H9 (cell line): ENCODE data around the gene MRPL17. TPM values are rescaled to one million over a fixed set of nuclear protein-coding genes. Genes with fewer than 3 reads are reported as not detected.

Experiments used
- DNase-seq: peaks from one replicate; pipeline ENCODE4 v3.0.0-alpha.2; 2017
- H2AFZ ChIP-seq: one replicate; pipeline ENCODE4 v1.6.1; 2013; ENCODE audit warnings: mild to moderate bottlenecking, low read length, control low read depth, moderate library complexity
- H2AK5ac ChIP-seq: 2 replicates; pipeline ENCODE4 v1.6.1; 2013; ENCODE audit warnings: low read length, control low read depth, mixed read lengths; ENCODE audit not compliant: insufficient read length
- H2BK120ac ChIP-seq: one replicate; pipeline ENCODE4 v1.6.1; 2013; ENCODE audit warnings: low read depth, mild to moderate bottlenecking, low read length, control low read depth, inconsistent platforms; ENCODE audit not compliant: poor library complexity, severe bottlenecking
- H2BK12ac ChIP-seq: 2 replicates; pipeline ENCODE4 v1.6.1; 2013; ENCODE audit warnings: low read length, control low read depth, mixed read lengths, low read depth; ENCODE audit not compliant: insufficient read length
- H2BK15ac ChIP-seq: 2 replicates; pipeline ENCODE4 v1.6.1; 2013; ENCODE audit warnings: low read depth, low read length, control low read depth
- H2BK20ac ChIP-seq: one replicate; pipeline ENCODE4 v1.6.1; 2013; ENCODE audit warnings: low read depth, mild to moderate bottlenecking, low read length, control low read depth, inconsistent platforms; ENCODE audit not compliant: poor library complexity, severe bottlenecking
- H2BK5ac ChIP-seq: 2 replicates; pipeline ENCODE4 v1.6.1; 2013; ENCODE audit warnings: low read length, control low read depth, mixed read lengths; ENCODE audit not compliant: insufficient read length
- H3K14ac ChIP-seq: 2 replicates; pipeline ENCODE4 v1.6.1; 2013; ENCODE audit warnings: low read length, control low read depth; ENCODE audit not compliant: insufficient read depth
- H3K18ac ChIP-seq: 2 replicates; pipeline ENCODE4 v1.6.1; 2013; ENCODE audit warnings: low read depth, mild to moderate bottlenecking, mixed read lengths, low read length, control low read depth; ENCODE audit not compliant: insufficient read length
- H3K23ac ChIP-seq: 2 replicates; pipeline ENCODE4 v1.6.1; 2013; ENCODE audit warnings: low read length, control low read depth, mixed read lengths, low read depth; ENCODE audit not compliant: insufficient read length
- H3K23me2 ChIP-seq: 2 replicates; pipeline ENCODE4 v1.6.1; 2013; ENCODE audit warnings: low read depth, mild to moderate bottlenecking, mixed read lengths, low read length, control low read depth; ENCODE audit not compliant: insufficient read length, poor library complexity, severe bottlenecking
- H3K27ac ChIP-seq: 2 replicates; pipeline ENCODE4 v1.5.1; 2013; ENCODE audit warnings: low read length, control low read depth, mixed read lengths, low read depth; ENCODE audit not compliant: insufficient read length
- H3K27me3 ChIP-seq: 2 replicates; pipeline ENCODE4 v1.6.1; 2013; ENCODE audit warnings: low read length, control low read depth, inconsistent platforms; ENCODE audit not compliant: insufficient read depth
- H3K4ac ChIP-seq: 2 replicates; pipeline ENCODE4 v1.6.1; 2013; ENCODE audit warnings: low read depth, mild to moderate bottlenecking, control low read depth, inconsistent platforms, low read length, moderate library complexity
- H3K4me1 ChIP-seq: 2 replicates; pipeline ENCODE4 v1.6.1; 2013; ENCODE audit warnings: low read length, control low read depth, inconsistent platforms; ENCODE audit not compliant: insufficient read depth
- H3K4me2 ChIP-seq: 2 replicates; pipeline ENCODE4 v1.6.1; 2013; ENCODE audit warnings: low read length, control low read depth, mixed read lengths; ENCODE audit not compliant: insufficient read length, insufficient read depth
- H3K56ac ChIP-seq: 2 replicates; pipeline ENCODE4 v1.6.1; 2013; ENCODE audit warnings: low read depth, mild to moderate bottlenecking, mixed read lengths, low read length, control low read depth; ENCODE audit not compliant: insufficient read length
- H3K79me1 ChIP-seq: 2 replicates; pipeline ENCODE4 v1.6.1; 2013; ENCODE audit warnings: low read depth, mild to moderate bottlenecking, moderate library complexity, low read length, control low read depth, inconsistent platforms; ENCODE audit not compliant: insufficient read depth, poor library complexity, severe bottlenecking
- H3K79me2 ChIP-seq: 2 replicates; pipeline ENCODE4 v1.6.1; 2013; ENCODE audit warnings: low read length, control low read depth, inconsistent platforms; ENCODE audit not compliant: insufficient read depth
- H3K9ac ChIP-seq: 2 replicates; pipeline ENCODE4 v1.6.1; 2013; ENCODE audit warnings: low read length, control low read depth, mixed read lengths; ENCODE audit not compliant: insufficient read length; ENCODE audit errors: extremely low read depth
- H3K9me3 ChIP-seq: one replicate; pipeline ENCODE4 v1.6.1; 2013; ENCODE audit warnings: low read depth, low read length, inconsistent platforms; ENCODE audit not compliant: control insufficient read depth
- H3T11ph ChIP-seq: one replicate; pipeline ENCODE4 v1.6.1; 2013; ENCODE audit warnings: mild to moderate bottlenecking, low read length, control low read depth, inconsistent platforms
- H4K20me1 ChIP-seq: one replicate; pipeline ENCODE4 v1.6.1; 2013; ENCODE audit not compliant: control insufficient read depth, insufficient read length, insufficient read depth
- H4K5ac ChIP-seq: 2 replicates; pipeline ENCODE4 v1.6.1; 2013; ENCODE audit warnings: low read depth, mild to moderate bottlenecking, mixed read lengths, low read length, control low read depth; ENCODE audit not compliant: insufficient read length
- H4K8ac ChIP-seq: replicated peaks from 2 replicates; pipeline ENCODE4 v1.6.1; 2013; ENCODE audit warnings: low read length, control low read depth, mixed read lengths, low read depth; ENCODE audit not compliant: insufficient read length
- H4K91ac ChIP-seq: 2 replicates; pipeline ENCODE4 v1.6.1; 2013; ENCODE audit warnings: low read depth, mild to moderate bottlenecking, moderate library complexity, mixed read lengths, low read length, control low read depth; ENCODE audit not compliant: insufficient read length
- H3K27ac Mint-ChIP-seq, 3 experiments: 2 replicates in 2 of 3; 3 replicates in 1 of 3; pipeline ENCODE4 v1.8.0; 2020 to 2021; ENCODE audit warnings: mixed read lengths in 3 of 3, mild to moderate bottlenecking in 1 of 3, moderate library complexity in 1 of 3
- H3K27me3 Mint-ChIP-seq: 2 replicates; pipeline ENCODE4 v1.8.0; 2021; ENCODE audit warnings: low read depth, mild to moderate bottlenecking, moderate library complexity, mixed read lengths
- H3K36me3 Mint-ChIP-seq, 3 experiments: 2 replicates in 2 of 3; 3 replicates in 1 of 3; pipeline ENCODE4 v1.8.0; 2020 to 2021; ENCODE audit warnings: low read depth in 3 of 3, mixed read lengths in 3 of 3; ENCODE audit not compliant: insufficient read depth in 1 of 3
- H3K4me1 Mint-ChIP-seq, 2 experiments: 2 replicates each; pipeline ENCODE4 v1.8.0; 2020; ENCODE audit warnings: mixed read lengths in 2 of 2
- H3K4me3 Mint-ChIP-seq, 2 experiments: 2 replicates in 1 of 2; 3 replicates in 1 of 2; pipeline ENCODE4 v1.8.0; 2020 to 2021; ENCODE audit warnings: mild to moderate bottlenecking in 2 of 2, mixed read lengths in 2 of 2, moderate library complexity in 1 of 2
- H3K9me3 Mint-ChIP-seq, 2 experiments: 2 replicates in 1 of 2; 3 replicates in 1 of 2; pipeline ENCODE4 v1.8.0; 2020; ENCODE audit warnings: mild to moderate bottlenecking in 2 of 2, mixed read lengths in 2 of 2, moderate library complexity in 1 of 2
- CTCF ChIP-seq: fragments of 200-600 bp; sonication (generic); conservative IDR thresholded peaks from 3 replicates; pipeline ENCODE4 v1.8.0; 2021; ENCODE audit warnings: antibody characterized with exemption, mild to moderate bottlenecking
- WGBS: extraction: QIAGEN DNeasy Blood & Tissue Kit; methylation state at CpG from one replicate; pipeline ENCODE4 v1.1.7; 2013; ENCODE audit warnings: missing lambda C conversion rate, low lambda C conversion rate, mixed read lengths; ENCODE audit not compliant: insufficient read length; ENCODE audit errors: extremely low coverage; 5-methylcytosine and 5-hydroxymethylcytosine counted together
- total RNA-seq: library from RNA; stranded (reverse); gene quantifications from 2 replicates; pipeline ENCODE4 v1.2.1, GENCODE V29; 2021

MRPL17 gene
- total RNA-seq, 1 experiment from 2014 or later: 75.5 TPM

- no peaks in the 10 kb centered on the region for H3K23me2 ChIP-seq
- no peak overlapping the region for H4K5ac ChIP-seq
- Mint-ChIP-seq H3K36me3 (peaks cover 0 to 5% (median 4%) of the 10 kb centered on the region in 3 experiments; a peak in 5 of 7 replicates), H3K4me1 (no peaks in the 10 kb centered on the region), H3K9me3 (no peaks in the 10 kb centered on the region), H3K27me3 (peaks cover 16% of the 10 kb centered on the region), H3K27ac (no peak overlapping the region), H3K4me3 (no peak overlapping the region)
- H3K4ac ChIP-seq: no peak overlapping the region
- H3K79me1 ChIP-seq: no peaks in the 10 kb centered on the region
- no peak overlapping the region for H3K18ac ChIP-seq
- WGBS: no CpG with 5 or more reads among the region's 3 CpGs
- H4K91ac ChIP-seq: no peak overlapping the region
- H3K4me2 ChIP-seq: no peak overlapping the region
- no peak overlapping the region for H3K23ac ChIP-seq
- H3K9ac ChIP-seq: no peak overlapping the region
- no peak overlapping the region for H2BK20ac ChIP-seq
- no peak overlapping the region for H4K8ac ChIP-seq
- H3K27ac ChIP-seq: no peak overlapping the region
- H3K14ac ChIP-seq: no peak overlapping the region
- no peaks in the 10 kb centered on the region for H3K4me1 ChIP-seq
- H2BK120ac ChIP-seq: no peak overlapping the region
- no peaks in the 10 kb centered on the region for H4K20me1 ChIP-seq
- no peak overlapping the region for H3K56ac ChIP-seq
- DNase-seq: no peak
- no peaks in the 10 kb centered on the region for H3K9me3 ChIP-seq
- no peak overlapping the region for H2AFZ ChIP-seq
- H3K27me3 ChIP-seq: no peaks in the 10 kb centered on the region; the same call in 1 of the 2 replicates
- H2BK5ac ChIP-seq: no peak overlapping the region
- TF ChIP-seq CTCF: no peak
- no peak overlapping the region for H3T11ph ChIP-seq
- H2BK15ac ChIP-seq: no peak overlapping the region
- H3K79me2 ChIP-seq: no peaks in the 10 kb centered on the region
- H2BK12ac ChIP-seq: no peak overlapping the region
- no peak overlapping the region for H2AK5ac ChIP-seq
These were observed 46.7 kb downstream of the MRPL17 start for GRCh38 chr11:6636480-6636879.
